PFSK-1 (cell line): ENCODE data around the gene USP16.

Experiments used
- FOXP2 ChIP-seq: optimal IDR thresholded peaks from 2 replicates; pipeline ENCODE3; 2011; ENCODE audit warnings: borderline replicate concordance, control low read depth, inconsistent platforms; ENCODE audit not compliant: insufficient read depth; ENCODE audit errors: extremely low read length, extremely low read depth
- POLR2AphosphoS5 ChIP-seq: IDR thresholded peaks from 2 replicates; pipeline ENCODE4 v1.6.1; 2012; ENCODE audit warnings: low read depth, mild to moderate bottlenecking, control low read depth, low read length, moderate library complexity
- REST ChIP-seq, 2 experiments: IDR thresholded peaks; 2 replicates each; pipeline versions ENCODE4 v1.6.1 to v1.8.0; 2011 to 2012; ENCODE audit warnings: low read depth in 2 of 2, low read length in 2 of 2, control low read depth in 1 of 2, inconsistent platforms in 1 of 2, mild to moderate bottlenecking in 1 of 2, moderate library complexity in 1 of 2; ENCODE audit not compliant: insufficient read depth in 1 of 2
- SIN3A ChIP-seq: IDR thresholded peaks from 2 replicates; pipeline ENCODE4 v1.6.1; 2012; ENCODE audit warnings: mild to moderate bottlenecking, low read length, moderate library complexity, borderline replicate concordance; ENCODE audit not compliant: insufficient read depth
- TAF1 ChIP-seq: IDR thresholded peaks from 2 replicates; pipeline ENCODE4 v1.6.1; 2012; ENCODE audit warnings: low read length, control low read depth, borderline replicate concordance; ENCODE audit not compliant: insufficient read depth

Gene USP16

DNA sequence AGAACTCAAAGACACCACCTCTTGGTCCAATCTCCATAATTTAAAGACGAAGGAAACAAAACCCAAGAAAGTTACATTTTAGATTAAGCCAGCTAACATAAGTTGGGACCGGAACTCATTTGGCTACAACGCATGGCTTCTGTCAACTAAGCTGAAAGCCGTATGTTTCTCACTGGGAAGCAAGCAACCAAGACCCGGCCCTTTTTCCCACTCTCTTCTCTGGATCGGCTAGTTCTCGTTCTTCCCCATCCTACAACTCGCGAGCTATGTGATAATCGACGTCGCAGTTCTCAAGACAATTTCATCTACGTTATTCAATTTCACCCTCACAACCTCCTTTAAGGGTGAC lies 48.4 kb downstream of the USP16 start:
- TF ChIP-seq REST (IDR thresholded peaks at IDR 0.05; ENCODE audit: insufficient read depth in 1 of 2, low read depth in 2 of 2, low read length in 2 of 2) (no peak), POLR2AphosphoS5 (no peak), SIN3A (no peak; the same call in 1 of the 2 replicates), TAF1 (no peak), FOXP2 (no peak)

GRCh38 chr21:29073222-29074006 lies 48.9 kb downstream of the USP16 start, which contains the start of gene CCT8:
CCT8 (minus strand) TSS chr21:29073648; CDS start chr21:29073590, 58 bp downstream.
- TF ChIP-seq FOXP2 (peak; percentile 93), POLR2AphosphoS5 (peak; percentile 98), TAF1 (peak; percentile 95), REST (IDR thresholded peaks at IDR 0.05; ENCODE audit: insufficient read depth in 1 of 2, low read depth in 2 of 2, low read length in 2 of 2) (peak; percentile 30 to 52; a peak in 1 of 4 replicates), SIN3A (peak; percentile 88; the same call in 1 of the 2 replicates)

GRCh38 chr21:29074007-29074376 lies 49.5 kb downstream of the USP16 start:
- TF ChIP-seq REST (IDR thresholded peaks at IDR 0.05; ENCODE audit: insufficient read depth in 1 of 2, low read depth in 2 of 2, low read length in 2 of 2) (no peak), SIN3A (no peak), TAF1 (no peak), FOXP2 (no peak), POLR2AphosphoS5 (no peak)

GRCh38 chr21:29074783-29075182 lies 50.3 kb downstream of the USP16 start:
- TF ChIP-seq SIN3A (no peak), REST (IDR thresholded peaks at IDR 0.05; ENCODE audit: insufficient read depth in 1 of 2, low read depth in 2 of 2, low read length in 2 of 2) (no peak), FOXP2 (no peak), POLR2AphosphoS5 (no peak), TAF1 (no peak)
